ENCODE results near the gene CXCL3. TPM values are rescaled to one million over a fixed set of nuclear protein-coding genes. Genes with fewer than 3 reads are reported as not detected.

The CXCL3 gene
- total RNA-seq, 2 experiments from 2014 or later: 0.30 to 0.61 TPM

- Mint-ChIP-seq H3K4me1 (ENCODE audit: low read depth) (no peaks in the 10 kb centered on the region), H3K36me3 (ENCODE audit: low read depth) (no peaks in the 10 kb centered on the region), H3K27me3 (no peaks in the 10 kb centered on the region), H3K27ac (no peak overlapping the region), H3K9me3 (no peaks in the 10 kb centered on the region), H3K4me3 (no peak overlapping the region)
- no peaks in the 10 kb centered on the region for H3K4me1 ChIP-seq (ENCODE audit: insufficient read depth, low read length)
- CTCF ChIA-PET: no interaction called here
- ATAC-seq (ENCODE audit: poor library complexity): no peak
- DNase-seq: no peak
- H3K27ac ChIP-seq (ENCODE audit: low read depth in 1 of 2, low read length in 2 of 2): no peak overlapping the region
- TF ChIP-seq CTCF (IDR thresholded peaks at IDR 0.05): no peak
- POLR2A ChIA-PET: no interaction called here
- intact Hi-C loops (cut with DNase I, micrococcal nuclease): no loop called here
- H3K9me3 ChIP-seq (ENCODE audit: control insufficient read depth in 1 of 2, insufficient read depth in 1 of 2, low read length in 2 of 2): no peaks in the 10 kb centered on the region
- H3K36me3 ChIP-seq (ENCODE audit: insufficient read depth, low read length): no peaks in the 10 kb centered on the region
- H3K4me3 ChIP-seq (ENCODE audit: low read length): no peak overlapping the region
- H3K27me3 ChIP-seq (ENCODE audit: control insufficient read depth in 1 of 2, insufficient read depth in 2 of 2, low read length in 2 of 2): no peaks in the 10 kb centered on the region
Measured at GRCh38 chr4:74009307-74009706, 29.2 kb downstream of the CXCL3 start.

- TF ChIP-seq CTCF (IDR thresholded peaks at IDR 0.05): no peak
- ChIA-PET POLR2A (no interaction called here), CTCF (no interaction called here)
- Histone ChIP-seq H3K4me3 (ENCODE audit: low read length) (no peak overlapping the region), H3K36me3 (ENCODE audit: insufficient read depth, low read length) (no peaks in the 10 kb centered on the region), H3K27ac (ENCODE audit: low read depth in 1 of 2, low read length in 2 of 2) (no peak overlapping the region), H3K27me3 (ENCODE audit: control insufficient read depth in 1 of 2, insufficient read depth in 2 of 2, low read length in 2 of 2) (no peaks in the 10 kb centered on the region), H3K4me1 (ENCODE audit: insufficient read depth, low read length) (no peaks in the 10 kb centered on the region), H3K9me3 (ENCODE audit: control insufficient read depth in 1 of 2, insufficient read depth in 1 of 2, low read length in 2 of 2) (no peaks in the 10 kb centered on the region)
- Mint-ChIP-seq H3K27me3 (peaks cover 3% of the 10 kb centered on the region), H3K9me3 (no peaks in the 10 kb centered on the region), H3K4me3 (no peak overlapping the region), H3K27ac (no peak overlapping the region), H3K4me1 (ENCODE audit: low read depth) (no peaks in the 10 kb centered on the region), H3K36me3 (ENCODE audit: low read depth) (no peaks in the 10 kb centered on the region)
- intact Hi-C loops (cut with DNase I, micrococcal nuclease): no loop called here
- DNase-seq (no peak), ATAC-seq (ENCODE audit: poor library complexity) (no peak)
Measured at GRCh38 chr4:74006009-74006476, 32.4 kb downstream of the CXCL3 start.

GRCh38 chr4:74005528-74005927 is 33.0 kb downstream of the CXCL3 start:
- no peak for TF ChIP-seq CTCF (IDR thresholded peaks at IDR 0.05)
- no peaks in the 10 kb centered on the region for H3K4me1 Mint-ChIP-seq (ENCODE audit: low read depth)
- no peak overlapping the region for H3K27ac ChIP-seq (ENCODE audit: low read depth in 1 of 2, low read length in 2 of 2)
- H3K9me3 ChIP-seq (ENCODE audit: control insufficient read depth in 1 of 2, insufficient read depth in 1 of 2, low read length in 2 of 2): no peaks in the 10 kb centered on the region
- ChIA-PET CTCF (no interaction called here), POLR2A (no interaction called here)
- no peak for ATAC-seq (ENCODE audit: poor library complexity)
- H3K27me3 ChIP-seq (ENCODE audit: control insufficient read depth in 1 of 2, insufficient read depth in 2 of 2, low read length in 2 of 2): no peaks in the 10 kb centered on the region
- H3K4me3 Mint-ChIP-seq: no peak overlapping the region
- H3K9me3 Mint-ChIP-seq: no peaks in the 10 kb centered on the region
- no peaks in the 10 kb centered on the region for H3K4me1 ChIP-seq (ENCODE audit: insufficient read depth, low read length)
- H3K27me3 Mint-ChIP-seq: peaks cover 3% of the 10 kb centered on the region
- intact Hi-C loops (cut with DNase I, micrococcal nuclease): no loop called here
- DNase-seq: no peak
- no peaks in the 10 kb centered on the region for H3K36me3 Mint-ChIP-seq (ENCODE audit: low read depth)
- no peak overlapping the region for H3K4me3 ChIP-seq (ENCODE audit: low read length)
- H3K36me3 ChIP-seq (ENCODE audit: insufficient read depth, low read length): no peaks in the 10 kb centered on the region
- H3K27ac Mint-ChIP-seq: no peak overlapping the region

Measured in CD4-positive, alpha-beta T cell (primary cell).